ENCODE measurements around the gene TRIM25.
"Not testable (repeated sequence)": the region's sequence is repeated elsewhere in the genome, so short reads cannot be mapped to it uniquely, and the experiment has no call there.

Gene TRIM25, protein sequence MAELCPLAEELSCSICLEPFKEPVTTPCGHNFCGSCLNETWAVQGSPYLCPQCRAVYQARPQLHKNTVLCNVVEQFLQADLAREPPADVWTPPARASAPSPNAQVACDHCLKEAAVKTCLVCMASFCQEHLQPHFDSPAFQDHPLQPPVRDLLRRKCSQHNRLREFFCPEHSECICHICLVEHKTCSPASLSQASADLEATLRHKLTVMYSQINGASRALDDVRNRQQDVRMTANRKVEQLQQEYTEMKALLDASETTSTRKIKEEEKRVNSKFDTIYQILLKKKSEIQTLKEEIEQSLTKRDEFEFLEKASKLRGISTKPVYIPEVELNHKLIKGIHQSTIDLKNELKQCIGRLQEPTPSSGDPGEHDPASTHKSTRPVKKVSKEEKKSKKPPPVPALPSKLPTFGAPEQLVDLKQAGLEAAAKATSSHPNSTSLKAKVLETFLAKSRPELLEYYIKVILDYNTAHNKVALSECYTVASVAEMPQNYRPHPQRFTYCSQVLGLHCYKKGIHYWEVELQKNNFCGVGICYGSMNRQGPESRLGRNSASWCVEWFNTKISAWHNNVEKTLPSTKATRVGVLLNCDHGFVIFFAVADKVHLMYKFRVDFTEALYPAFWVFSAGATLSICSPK

DNA sequence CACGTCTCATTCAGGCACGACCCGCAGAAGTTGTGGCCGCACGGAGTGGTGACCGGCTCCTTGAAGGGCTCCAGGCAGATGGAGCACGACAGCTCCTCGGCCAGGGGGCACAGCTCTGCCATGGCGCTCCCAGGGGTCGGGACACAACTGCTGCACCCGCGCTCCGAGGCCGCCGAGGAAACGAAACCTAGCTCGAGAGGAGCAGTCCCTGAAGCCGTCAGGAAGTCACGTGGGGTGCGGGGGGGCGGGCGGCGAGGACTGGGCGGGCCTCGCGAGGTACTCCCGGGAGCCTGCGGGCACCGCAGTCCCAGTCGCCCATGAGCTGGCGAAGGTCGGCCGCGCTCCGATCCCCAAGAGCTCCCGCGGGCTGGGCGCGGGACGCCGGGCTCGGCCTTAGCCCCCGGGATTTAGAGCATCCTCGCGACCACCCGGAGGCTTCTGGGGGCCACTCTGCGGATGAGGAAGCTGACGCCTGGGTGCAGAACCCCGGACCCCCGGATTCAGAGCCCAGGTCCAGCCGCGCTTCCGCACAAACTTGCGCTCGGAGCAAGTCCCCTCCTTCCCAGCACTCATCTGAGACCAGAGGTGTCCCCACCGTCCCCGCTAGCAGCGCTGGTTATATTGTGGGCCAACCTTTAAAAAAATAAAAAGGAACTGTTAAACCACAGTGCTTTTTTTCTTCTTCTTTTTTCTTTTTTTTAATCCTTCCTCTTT lies at the start of gene TRIM25:
TSS of gene TRIM25 (minus strand) at position 183 of the 714 bp plus-strand sequence. CDS start at position 122, 61 bp downstream.
- peaks cover 5% of the 10 kb centered on the region for H3K9me3 Mint-ChIP-seq
- H3K27ac Mint-ChIP-seq, result peak within 1 kb of the TSS; percentile 86
- no peaks in the 10 kb centered on the region for H3K27me3 Mint-ChIP-seq
- no peaks in the 10 kb centered on the region for H3K36me3 Mint-ChIP-seq
- peak; percentile 91 for ATAC-seq
- peak within 1 kb of the TSS; percentile 88 for H3K4me3 Mint-ChIP-seq
- H3K4me1 Mint-ChIP-seq, result peaks cover 64% of the 10 kb centered on the region

DNA sequence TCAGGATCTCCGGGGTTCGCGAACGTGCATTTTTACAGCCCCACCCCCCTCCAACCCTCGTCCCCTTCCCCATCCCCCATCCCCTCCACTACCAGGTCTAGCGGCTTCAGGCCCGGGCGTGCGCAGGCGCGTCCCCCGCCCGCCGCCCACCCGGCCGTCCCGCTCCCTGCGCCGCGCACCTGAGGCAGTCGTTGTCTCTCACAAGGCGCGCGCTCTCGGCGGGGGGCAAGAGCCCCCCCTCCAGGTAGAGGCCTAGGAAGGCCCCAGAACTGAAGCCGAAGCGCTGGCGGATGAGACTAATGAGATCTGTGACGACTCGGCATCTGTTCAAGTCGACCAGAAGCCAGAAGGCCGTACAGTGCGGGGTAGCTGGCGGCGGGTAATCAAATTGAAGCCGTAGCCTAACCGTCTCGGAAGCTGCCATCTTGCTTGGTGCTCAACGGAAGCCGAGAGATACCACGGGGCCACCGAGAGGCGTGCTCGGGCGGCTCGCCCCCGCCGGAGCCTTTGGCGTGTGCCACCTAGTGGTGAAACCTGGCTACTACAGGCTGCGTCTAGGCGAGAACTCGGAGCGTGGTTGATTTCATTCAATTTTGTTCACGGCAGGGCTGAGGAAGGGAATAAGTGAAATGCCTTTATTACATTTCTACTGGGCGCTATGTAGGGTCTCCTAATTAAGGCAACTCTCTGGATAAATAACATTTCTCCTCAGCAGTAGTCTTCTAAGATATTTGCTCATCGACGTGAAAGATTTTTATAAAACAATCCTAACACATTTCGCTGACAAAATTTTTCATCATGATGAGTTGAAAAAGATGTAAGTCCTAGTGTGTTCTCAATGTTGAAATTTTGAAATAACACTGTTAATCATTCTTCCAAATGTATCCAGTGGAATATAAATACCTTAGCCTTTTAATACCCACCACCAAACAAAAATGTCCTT lies 47.0 kb upstream of the TRIM25 start, which contains the start of gene COIL:
TSS of gene COIL (minus strand) at position 455 of the 943 bp plus-strand sequence. CDS start at position 424, 31 bp downstream.
- Mint-ChIP-seq H3K27me3 (no peaks in the 10 kb centered on the region), H3K27ac (peak within 1 kb of the TSS; percentile 85), H3K4me1 (peaks cover 12% of the 10 kb centered on the region), H3K4me3 (peak within 1 kb of the TSS; percentile 84), H3K9me3 (no peaks in the 10 kb centered on the region), H3K36me3 (no peaks in the 10 kb centered on the region)
- peak; percentile 99 for ATAC-seq

DNA sequence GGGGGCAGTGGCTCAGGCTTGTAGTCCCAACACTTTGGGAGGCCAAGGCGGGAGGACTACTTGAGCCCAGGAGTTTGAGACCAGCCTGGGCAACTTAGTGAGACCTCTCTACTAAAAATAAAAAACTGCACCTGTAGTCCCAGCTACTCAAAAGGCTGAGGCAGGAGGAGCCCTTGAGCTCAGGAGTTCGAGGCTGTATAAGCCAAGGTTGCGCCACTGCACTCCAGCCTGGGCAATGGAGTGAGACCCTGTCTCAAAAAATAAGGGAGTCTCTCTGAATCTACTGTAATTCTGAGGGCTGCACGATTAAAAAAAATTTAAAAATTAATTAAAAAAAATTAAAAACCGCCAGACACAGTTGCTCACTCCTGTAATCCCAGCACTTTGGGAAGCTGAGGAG lies 43.1 kb upstream of the TRIM25 start:
- no peaks in the 10 kb centered on the region for H3K27me3 Mint-ChIP-seq
- ATAC-seq, result no peak
- no peak overlapping the region for H3K4me3 Mint-ChIP-seq
- H3K36me3 Mint-ChIP-seq, result no peaks in the 10 kb centered on the region
- H3K9me3 Mint-ChIP-seq, result no peaks in the 10 kb centered on the region
- H3K4me1 Mint-ChIP-seq, result peaks cover 12% of the 10 kb centered on the region
- H3K27ac Mint-ChIP-seq, result no peak overlapping the region

DNA sequence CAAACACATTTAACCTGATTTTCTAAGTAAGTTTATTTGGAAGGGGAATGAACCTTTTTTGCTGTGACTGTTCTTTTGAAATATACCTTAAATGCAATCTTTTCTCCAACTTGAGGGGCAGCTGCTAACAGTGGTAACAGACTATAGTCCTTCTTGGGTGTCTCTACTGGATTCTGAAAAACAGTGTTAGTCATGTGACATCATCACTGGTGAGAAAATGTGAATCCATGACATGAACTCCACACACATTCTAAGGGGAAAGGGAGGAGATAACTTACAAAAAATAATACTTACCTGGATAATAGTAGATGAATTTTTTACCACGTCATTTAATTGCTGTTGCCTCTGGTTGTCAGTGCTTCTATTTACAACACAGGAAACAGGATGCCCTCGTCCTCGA lies 35.7 kb upstream of the TRIM25 start:
- no peaks in the 10 kb centered on the region for H3K27me3 Mint-ChIP-seq
- no peaks in the 10 kb centered on the region for H3K9me3 Mint-ChIP-seq
- no peaks in the 10 kb centered on the region for H3K4me1 Mint-ChIP-seq
- ATAC-seq, result no peak
- no peak overlapping the region for H3K4me3 Mint-ChIP-seq
- H3K36me3 Mint-ChIP-seq, result peaks cover 39% of the 10 kb centered on the region
- H3K27ac Mint-ChIP-seq, result no peak overlapping the region

DNA sequence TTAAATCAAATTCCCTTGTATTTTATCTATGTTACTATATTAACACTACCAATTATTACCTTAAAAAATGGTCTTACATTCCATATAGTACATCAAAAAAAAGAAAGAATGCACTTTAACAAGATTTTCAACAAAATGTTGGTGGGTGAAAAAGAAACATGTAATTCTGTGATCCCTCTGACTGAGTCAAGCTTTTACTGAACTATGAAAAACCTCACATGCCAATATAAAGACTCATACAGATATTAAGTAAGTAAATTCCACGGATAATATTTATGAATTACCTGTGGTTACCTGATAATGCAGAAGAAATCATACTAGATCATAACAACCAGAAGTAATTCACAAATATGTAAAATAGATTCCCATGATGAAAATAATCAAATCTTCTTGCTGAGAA lies 34.6 kb upstream of the TRIM25 start:
- Mint-ChIP-seq H3K4me1 (no peaks in the 10 kb centered on the region), H3K27ac (no peak overlapping the region), H3K36me3 (peaks cover 46% of the 10 kb centered on the region), H3K9me3 (no peaks in the 10 kb centered on the region), H3K4me3 (no peak overlapping the region), H3K27me3 (no peaks in the 10 kb centered on the region)
- no peak for ATAC-seq

DNA sequence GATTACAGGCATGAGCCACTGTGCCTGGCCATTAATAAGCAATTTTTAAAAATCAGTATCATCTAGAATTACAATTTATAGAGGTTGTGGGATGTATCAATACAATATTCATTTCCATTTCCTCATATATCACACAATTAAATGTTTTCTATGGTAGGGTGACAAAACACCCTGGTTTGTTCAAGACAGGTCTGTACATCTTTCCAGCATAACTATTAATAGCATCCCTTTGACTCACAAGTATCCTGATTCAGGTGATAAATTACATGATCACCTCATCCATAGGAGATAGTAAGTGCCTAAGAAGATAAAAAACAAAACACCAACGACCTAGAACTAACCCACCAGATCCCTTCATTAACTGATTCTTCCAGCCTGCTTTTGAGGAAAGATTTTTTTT lies 33.9 kb upstream of the TRIM25 start:
- Mint-ChIP-seq H3K9me3 (no peaks in the 10 kb centered on the region), H3K27me3 (no peaks in the 10 kb centered on the region), H3K27ac (no peak overlapping the region), H3K36me3 (peaks cover 52% of the 10 kb centered on the region), H3K4me3 (no peak overlapping the region), H3K4me1 (no peaks in the 10 kb centered on the region)
- ATAC-seq, result no peak

DNA sequence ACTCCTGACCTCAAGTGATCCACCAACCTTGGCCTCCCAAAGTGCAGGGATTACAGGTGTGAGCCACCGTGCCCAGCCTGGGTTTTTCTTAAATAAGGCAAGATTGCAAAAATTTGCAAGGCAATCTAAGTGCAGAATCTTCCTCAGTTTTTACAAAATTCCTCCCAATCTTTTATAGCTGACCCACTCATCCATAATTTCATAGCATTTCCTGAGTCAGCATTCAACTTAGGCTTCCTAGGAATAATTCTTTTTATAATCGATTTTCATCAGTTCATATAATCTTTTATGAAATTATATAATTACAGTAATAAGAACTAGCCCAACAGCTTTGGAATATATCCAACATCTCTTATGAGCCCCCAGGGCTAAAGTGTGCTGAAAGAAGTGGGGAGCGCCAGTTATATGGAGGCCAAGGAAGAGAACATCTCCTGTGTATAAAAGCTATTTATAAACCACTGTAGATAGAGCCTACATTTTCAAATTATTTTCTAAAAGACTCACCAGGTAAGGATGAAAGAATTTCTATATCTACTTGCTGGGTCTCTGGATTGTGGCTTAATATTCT lies 32.2 kb upstream of the TRIM25 start:
- Mint-ChIP-seq H3K9me3 (no peaks in the 10 kb centered on the region), H3K27ac (no peak overlapping the region), H3K36me3 (peaks cover 60% of the 10 kb centered on the region), H3K4me3 (no peak overlapping the region), H3K4me1 (no peaks in the 10 kb centered on the region), H3K27me3 (no peaks in the 10 kb centered on the region)
- ATAC-seq, result no peak

DNA sequence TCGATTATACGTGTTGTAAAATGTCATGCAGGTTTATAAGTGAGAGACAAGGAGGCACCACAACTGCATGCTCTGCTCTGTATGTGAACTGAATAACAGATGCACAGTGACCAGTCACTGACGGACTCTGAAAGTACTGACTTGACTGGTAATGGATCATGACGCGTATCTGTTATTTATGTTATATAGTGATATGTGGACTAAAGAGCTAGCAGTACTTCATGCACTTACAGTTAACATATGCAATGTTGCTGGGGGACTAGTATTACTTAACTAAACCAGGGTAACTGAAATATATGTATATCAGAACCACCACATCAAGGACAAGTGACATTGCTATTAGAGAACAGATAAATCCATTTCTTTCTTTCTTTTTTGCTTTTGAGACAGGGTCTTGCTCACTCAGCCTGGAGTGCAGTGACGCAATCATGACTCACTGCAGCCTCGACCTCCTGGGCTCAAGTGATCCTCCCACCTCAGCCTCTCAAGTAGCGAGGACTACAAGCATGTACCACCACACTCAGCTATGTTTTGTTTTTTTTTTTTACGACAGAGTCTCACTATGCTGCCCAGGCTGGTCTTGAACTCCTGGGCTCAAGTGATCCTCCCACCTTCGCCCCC lies 29.8 kb upstream of the TRIM25 start:
- Mint-ChIP-seq H3K4me1 (peaks cover 6% of the 10 kb centered on the region), H3K4me3 (no peak overlapping the region), H3K27ac (peak overlapping the region; percentile 40), H3K27me3 (no peaks in the 10 kb centered on the region), H3K9me3 (no peaks in the 10 kb centered on the region), H3K36me3 (peaks cover 49% of the 10 kb centered on the region)
- ATAC-seq, result no peak

DNA sequence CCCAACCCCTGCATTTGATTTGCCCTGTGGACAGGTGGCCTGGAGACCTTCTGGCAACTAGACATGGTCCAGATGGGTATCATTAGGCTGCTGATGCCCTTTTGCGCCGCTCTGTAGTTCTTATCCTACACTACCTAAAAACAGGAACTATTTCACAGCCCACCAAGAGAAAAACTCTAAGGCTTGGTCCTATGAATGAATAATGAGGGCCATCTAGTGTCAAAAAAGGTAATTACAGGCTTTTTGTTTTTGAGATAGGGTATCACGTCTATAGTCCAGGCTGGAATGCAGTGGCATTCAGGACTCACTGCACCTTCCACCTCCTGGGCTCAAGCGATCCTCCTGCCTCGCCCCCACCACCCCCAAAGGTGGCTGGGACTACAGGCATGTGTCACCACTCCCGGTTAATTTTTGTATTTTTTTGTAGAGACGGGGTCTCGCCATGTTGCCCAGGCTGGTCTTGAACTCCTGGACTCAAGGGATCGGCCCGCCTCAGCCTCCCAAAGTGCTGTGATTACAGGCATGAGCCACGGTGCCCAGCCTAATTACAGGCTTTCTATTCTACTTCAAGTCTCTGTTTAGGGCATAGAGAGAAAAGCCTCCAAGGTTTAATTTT lies 26.1 kb upstream of the TRIM25 start:
- peaks cover 6% of the 10 kb centered on the region for H3K4me1 Mint-ChIP-seq
- H3K36me3 Mint-ChIP-seq, result peaks cover 53% of the 10 kb centered on the region
- H3K4me3 Mint-ChIP-seq, result no peak overlapping the region
- ATAC-seq, result peak; percentile 70
- H3K27me3 Mint-ChIP-seq, result no peaks in the 10 kb centered on the region
- H3K27ac Mint-ChIP-seq, result no peak overlapping the region
- no peaks in the 10 kb centered on the region for H3K9me3 Mint-ChIP-seq

DNA sequence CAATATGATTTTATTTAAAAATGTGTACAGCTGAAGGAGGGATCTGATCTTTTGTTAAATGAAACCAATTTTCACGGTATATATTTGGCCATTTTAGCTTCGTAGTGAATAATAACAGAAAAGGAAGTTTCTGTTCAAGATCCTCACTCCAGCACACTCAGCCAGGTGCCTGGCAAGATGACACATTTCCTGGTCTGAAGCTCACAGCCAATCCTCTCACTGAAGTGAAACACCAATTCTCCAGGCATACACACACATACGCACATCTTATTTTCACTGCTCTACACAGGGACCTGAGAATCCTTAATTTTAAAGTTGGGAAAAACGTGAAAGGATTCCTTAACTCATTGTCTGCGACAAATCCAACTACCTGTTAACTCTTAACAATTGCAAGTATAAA lies 24.4 kb upstream of the TRIM25 start:
- H3K4me3 Mint-ChIP-seq, H3K27me3 Mint-ChIP-seq, H3K27ac Mint-ChIP-seq, H3K4me1 Mint-ChIP-seq, H3K9me3 Mint-ChIP-seq, ATAC-seq: not testable (repeated sequence)
- peaks cover 48% of the 10 kb centered on the region for H3K36me3 Mint-ChIP-seq

DNA sequence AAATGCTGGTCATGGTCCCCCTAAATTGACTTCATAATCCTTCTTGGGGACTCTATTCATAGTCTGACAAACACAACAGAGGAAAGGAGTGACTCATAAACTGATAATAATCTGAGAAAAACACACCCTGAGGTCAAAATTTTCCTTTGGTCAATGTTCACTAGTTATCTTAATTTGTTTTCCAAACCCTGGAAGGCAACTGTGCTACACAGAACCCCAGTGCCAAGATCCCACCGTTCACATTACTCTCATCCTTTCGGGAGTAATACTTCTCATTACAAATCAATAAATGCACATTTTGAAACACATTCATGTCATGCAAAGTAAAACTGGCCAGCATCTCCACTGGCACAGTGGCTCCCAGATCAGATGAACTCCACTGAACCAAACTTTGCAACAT lies 23.8 kb upstream of the TRIM25 start:
- no peaks in the 10 kb centered on the region for H3K9me3 Mint-ChIP-seq
- H3K36me3 Mint-ChIP-seq, result peaks cover 46% of the 10 kb centered on the region
- no peak overlapping the region for H3K27ac Mint-ChIP-seq
- peaks cover 6% of the 10 kb centered on the region for H3K4me1 Mint-ChIP-seq
- no peak overlapping the region for H3K4me3 Mint-ChIP-seq
- ATAC-seq, result no peak
- no peaks in the 10 kb centered on the region for H3K27me3 Mint-ChIP-seq

DNA sequence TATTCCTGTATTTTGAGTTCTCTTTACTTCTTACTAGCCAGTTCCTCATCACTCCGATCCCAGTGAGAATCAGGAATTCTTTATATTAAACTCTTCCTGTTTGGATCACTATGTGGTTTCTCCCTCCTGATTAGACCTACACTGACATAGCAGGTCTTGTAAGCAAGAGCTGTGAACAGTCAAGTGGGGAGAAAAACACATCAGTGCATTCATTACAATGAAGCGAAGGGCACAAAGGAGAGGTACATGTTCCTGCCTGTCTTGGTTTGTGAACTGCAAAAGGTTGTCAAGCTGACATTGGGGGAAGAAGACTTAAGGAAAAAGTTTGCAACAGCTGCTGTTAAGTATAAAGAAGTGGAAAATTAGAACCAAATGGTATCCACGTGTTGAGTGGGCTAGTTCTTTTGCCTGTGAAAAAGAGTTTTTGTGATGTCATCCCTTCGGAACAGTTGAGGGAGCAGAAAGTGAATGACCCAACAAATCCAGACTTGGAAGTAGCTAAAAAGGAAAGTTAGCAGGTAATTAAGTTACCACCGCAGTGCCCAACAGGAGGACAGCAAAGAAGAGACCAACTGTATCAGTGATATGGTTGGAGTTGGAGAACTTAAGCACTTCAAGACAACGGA lies 23.0 kb upstream of the TRIM25 start:
- Mint-ChIP-seq H3K27me3 (no peaks in the 10 kb centered on the region), H3K9me3 (no peaks in the 10 kb centered on the region), H3K4me3 (no peak overlapping the region), H3K27ac (no peak overlapping the region), H3K4me1 (peaks cover 6% of the 10 kb centered on the region), H3K36me3 (peaks cover 45% of the 10 kb centered on the region)
- ATAC-seq, result no peak

DNA sequence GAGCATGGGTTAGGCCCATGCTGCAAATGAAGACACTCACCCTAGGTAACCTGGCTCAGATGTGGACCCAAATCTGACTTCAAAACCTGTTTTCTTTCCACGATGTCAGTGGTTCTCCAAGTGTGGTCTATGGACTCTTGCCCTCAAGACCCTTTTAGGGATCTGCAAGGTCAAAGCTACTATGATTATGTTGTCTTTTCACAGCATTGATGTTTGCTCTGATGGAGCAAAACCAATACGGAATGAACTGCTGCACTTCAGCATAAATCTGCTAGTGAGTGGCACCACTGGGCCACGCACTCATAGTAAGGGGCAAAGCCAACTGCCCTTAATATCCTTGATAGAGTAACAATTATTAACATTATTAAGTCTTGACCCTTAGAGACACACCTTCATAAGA lies 21.6 kb upstream of the TRIM25 start:
- Mint-ChIP-seq H3K9me3 (no peaks in the 10 kb centered on the region), H3K36me3 (peaks cover 37% of the 10 kb centered on the region), H3K27ac (no peak overlapping the region), H3K4me1 (peaks cover 6% of the 10 kb centered on the region), H3K27me3 (no peaks in the 10 kb centered on the region), H3K4me3 (no peak overlapping the region)
- no peak for ATAC-seq

Data from stimulated activated memory B cell treated with anti-CD40 and anti-IgM and Interleukin-4, amounts not matched to agents 10 μg/mL and 1 μg/mL and 100 μg/mL, for 72 hours (primary cell).